Activated naive CD8-positive, alpha-beta T cell treated with anti-CD3 and anti-CD28 coated beads, Interleukin-2, amount 50 U/mL, for 16 hours (primary cell): ENCODE results near the gene FBN2.

Experiments
- DNase-seq: peaks from one replicate; pipeline ENCODE4 v3.0.0-alpha.2; 2020; ENCODE audit warnings: low read depth, low spot score

The FBN2 gene

GRCh38 chr5:128317481-128317880 is 220.6 kb downstream of the FBN2 start:
- DNase-seq: no peak

GRCh38 chr5:128315671-128316070 is 222.4 kb downstream of the FBN2 start:
- DNase-seq: no peak

- no peak for DNase-seq
Measured at GRCh38 chr5:128305341-128305740, 232.7 kb downstream of the FBN2 start.

DNA sequence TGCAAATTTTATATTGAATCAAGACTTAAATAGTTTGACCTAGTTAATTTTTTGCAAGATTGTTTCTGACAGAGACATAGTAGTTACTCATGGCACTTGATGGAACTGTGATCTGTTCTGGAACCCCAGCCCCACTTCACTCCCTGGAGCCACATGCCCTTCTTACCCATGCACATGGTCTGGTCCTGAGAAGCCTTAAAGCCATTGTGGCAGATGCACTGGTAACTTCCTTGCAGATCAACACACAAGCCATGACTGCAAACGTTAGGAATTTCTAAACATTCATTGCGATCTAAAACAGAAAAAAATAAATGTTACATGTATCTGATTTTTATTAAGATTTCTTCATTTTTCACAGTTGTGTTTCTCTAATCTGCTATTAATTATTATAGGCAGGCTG is 233.3 kb downstream of the FBN2 start:
- DNase-seq: no peak

DNA sequence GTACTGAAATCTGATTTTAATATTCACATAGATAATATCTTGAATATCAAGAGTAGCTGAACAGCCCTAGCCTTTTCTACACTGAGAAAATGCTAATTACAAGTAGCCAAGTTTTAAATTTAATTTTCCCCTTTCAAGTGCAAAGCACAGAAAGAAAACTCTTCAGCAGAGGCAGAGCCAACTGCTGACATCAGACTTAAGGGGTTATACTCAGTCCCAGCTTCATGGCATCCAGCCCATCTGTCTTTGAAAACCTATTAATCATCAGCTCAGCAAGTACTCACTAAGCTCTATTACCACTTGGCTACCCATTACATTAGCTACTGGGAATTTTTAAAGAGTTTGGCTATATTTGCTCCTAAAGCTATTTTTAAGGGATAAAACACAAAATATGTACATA is 234.0 kb downstream of the FBN2 start:
- no peak for DNase-seq

GRCh38 chr5:128303593-128303992 is 234.5 kb downstream of the FBN2 start:
- DNase-seq: no peak

- no peak for DNase-seq
Measured at GRCh38 chr5:128300181-128300580, 237.9 kb downstream of the FBN2 start.

DNA sequence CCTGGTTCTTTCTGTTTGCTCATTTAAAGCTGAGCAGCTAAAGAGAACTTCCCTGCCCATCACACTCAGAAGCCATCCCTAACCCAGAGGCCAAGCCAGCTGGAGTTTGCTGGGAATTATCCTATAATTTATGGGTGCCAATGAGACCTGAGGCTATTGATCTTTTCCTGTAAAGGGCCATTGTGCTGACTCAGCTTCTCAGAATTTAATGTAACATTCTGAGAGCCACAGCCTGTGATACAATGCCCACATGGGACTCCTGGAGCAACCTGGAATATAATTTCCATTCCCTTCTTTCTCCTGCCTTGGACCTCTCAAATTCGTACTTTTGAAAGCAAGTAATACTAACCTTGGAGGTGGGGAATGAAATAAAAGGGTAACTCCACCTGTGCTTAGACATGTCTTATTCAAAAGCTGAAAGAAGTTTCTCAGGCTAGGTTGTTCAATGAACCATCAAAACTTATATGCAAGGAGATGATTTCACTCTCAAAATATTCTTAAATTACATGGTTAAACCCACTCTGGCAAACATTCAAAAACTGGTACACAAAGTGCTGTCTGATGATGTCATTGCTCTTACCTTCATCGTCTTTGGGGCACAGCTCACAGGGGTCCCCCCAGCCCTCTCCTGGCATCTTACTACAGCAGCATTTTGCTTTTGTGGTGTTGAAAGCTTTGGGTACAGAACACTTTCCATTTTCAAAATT is 247.7 kb downstream of the FBN2 start:
- no peak for DNase-seq

- no peak for DNase-seq
Measured at GRCh38 chr5:128287740-128288139, 250.3 kb downstream of the FBN2 start.

- no peak for DNase-seq
Measured at GRCh38 chr5:128284236-128284635, 253.8 kb downstream of the FBN2 start.

GRCh38 chr5:128279345-128279744 is 258.7 kb downstream of the FBN2 start:
- no peak for DNase-seq

DNA sequence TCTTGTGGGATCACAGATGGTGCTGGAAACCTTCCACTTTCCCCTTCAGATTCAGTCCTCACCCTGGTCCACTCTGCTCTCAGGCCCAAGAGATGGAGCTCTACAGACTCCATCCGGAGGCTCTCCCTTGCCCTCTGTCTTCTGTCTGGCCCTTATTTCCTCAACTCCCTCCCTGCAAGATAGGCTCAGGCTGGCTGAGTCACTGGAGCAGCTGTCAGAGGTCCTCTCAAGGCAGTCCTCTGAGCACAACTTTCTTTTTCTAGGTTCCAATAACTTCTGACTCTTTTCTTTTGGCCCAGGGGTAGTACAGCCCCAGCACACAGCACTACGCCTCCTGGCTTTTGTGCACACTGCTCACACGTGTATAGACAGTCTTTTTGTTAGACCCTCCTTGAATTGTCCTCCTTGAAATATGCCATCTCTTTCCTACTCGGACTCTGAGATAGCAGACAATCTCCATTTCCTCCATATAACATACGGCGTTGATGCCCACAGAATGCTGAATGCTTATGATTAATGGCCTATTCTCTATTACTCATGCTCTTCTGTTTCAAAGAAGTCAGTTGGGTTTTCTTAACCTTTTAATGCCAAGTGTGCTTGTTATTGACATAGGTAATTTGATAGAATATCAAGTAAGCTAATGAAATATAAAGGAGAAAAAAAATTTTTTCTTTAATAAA is 261.4 kb downstream of the FBN2 start:
- DNase-seq: no peak

GRCh38 chr5:128274441-128274840 is 263.6 kb downstream of the FBN2 start:
- DNase-seq: no peak

- no peak for DNase-seq
Measured at GRCh38 chr5:128273736-128274135, 264.3 kb downstream of the FBN2 start.

DNA sequence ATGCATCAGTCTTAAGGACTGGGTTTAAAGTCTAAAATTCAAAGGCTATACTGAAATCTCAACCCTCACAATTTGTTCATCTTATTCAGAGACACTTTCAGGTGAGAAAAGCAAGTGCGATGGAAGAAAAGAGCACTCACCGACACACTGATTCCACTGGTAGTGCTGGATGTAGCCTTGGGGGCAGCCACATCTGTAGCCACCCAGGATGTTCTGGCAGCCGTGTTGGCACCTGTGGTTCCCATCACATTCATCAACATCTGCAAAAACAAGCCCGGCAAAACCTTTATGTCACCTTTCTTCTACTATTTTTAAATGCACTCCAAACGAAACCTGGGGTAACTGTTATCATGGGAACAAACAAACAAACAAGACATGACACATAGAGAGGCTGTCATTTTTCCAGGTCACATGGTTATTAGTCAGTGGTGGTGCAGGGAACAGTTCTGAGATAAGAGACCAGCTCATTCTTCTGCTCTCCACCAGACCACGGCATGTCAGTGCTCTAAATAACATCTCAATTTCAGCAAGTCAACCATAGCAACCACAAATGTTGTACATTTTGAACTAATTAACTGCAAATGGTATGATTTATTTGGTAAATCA is 266.1 kb downstream of the FBN2 start:
- no peak for DNase-seq

GRCh38 chr5:128271071-128271470 is 267.0 kb downstream of the FBN2 start:
- no peak for DNase-seq

DNA sequence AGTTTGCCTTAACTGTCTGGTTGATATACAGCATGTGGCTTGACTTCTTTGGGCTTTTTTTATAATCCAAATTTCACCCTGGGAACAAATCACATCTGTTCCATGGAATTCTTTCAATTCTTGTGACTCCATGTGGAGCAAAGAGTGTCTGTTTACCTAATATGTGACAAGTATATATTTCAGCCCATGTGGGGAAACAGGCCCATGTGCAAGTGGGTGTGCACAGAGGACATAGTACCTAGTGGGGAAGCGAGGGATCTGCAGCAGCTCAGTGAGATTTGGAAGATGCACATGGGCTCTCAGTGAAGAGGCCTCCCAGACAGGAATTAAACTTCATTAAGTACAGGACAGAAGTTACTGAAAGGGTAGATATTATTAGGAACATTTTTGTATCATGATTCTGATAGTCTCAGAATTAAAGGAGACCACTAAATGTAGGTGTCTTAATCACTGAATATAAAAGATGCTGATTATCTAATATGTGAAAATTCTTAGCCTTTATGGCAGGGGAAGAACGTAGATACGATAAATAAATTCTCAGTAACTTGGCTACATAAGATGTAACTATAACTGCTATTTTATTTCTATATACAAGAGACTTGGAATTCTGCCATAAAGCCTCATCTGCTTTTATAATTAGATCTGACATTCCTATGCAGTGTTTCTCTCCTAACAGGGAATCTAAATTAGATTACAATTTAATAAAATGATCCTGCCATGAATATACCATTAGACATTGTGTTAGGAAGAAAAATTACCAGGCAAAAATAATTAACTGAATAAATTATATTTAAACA is 273.3 kb downstream of the FBN2 start:
- DNase-seq: no peak

DNA sequence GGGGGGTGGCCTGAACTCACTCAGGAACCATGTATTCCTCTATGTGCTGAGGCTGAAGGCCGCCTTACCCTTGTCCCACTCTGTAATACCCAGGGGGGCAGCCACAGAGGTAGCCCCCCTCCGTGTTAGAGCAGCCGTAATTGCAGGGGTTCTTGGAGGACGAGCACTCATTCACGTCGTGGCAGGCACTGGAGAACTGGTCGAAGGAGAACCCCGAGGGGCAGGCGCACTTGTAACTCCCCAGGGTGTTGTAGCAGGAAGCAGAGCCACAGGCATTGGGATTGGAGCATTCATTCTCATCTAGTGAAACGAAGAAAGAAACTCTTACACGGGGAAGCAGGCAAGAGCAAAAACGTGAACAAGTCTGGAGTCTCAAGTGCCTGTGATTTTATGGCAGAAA is 274.7 kb downstream of the FBN2 start:
- DNase-seq: no peak

- DNase-seq: no peak
Measured at GRCh38 chr5:128262911-128263310, 275.1 kb downstream of the FBN2 start.

- DNase-seq: no peak
Measured at GRCh38 chr5:128259607-128260021, 278.4 kb downstream of the FBN2 start.

DNA sequence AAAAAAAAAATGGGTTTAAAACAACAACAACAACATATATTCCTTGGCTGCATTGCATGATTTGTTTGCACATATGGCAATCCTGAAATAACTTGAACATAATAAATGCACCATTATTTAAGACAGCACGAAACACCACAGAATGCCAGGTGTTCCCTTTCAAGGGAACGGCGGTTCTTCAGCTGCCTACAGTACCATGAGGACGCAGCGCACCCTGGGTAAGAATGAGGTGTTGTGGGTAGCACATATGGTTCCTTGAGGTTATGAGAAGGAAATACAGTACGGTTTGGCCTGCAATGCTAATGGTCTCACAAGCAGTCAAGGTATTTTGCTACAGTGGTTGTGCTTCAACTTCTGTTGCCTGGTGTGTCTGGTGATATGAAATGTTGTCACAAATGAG is 279.7 kb downstream of the FBN2 start:
- DNase-seq: no peak

GRCh38 chr5:128257076-128257475 is 281.0 kb downstream of the FBN2 start:
- DNase-seq: no peak
